K562 (cell line): ENCODE results near the gene NLRX1. TPM values are rescaled to one million over a fixed set of nuclear protein-coding genes. Genes with fewer than 3 reads are reported as not detected.

Experiments used
- ATAC-seq: fragments of 200-7000 bp; cut with Tn5 transposase; 3 replicates; pipeline ENCODE4 v1.9.1; 2020; ENCODE audit warnings: moderate library complexity
- BruUV-seq: library from RNA; stranded (reverse); fragments of 400-500 nt; replicated peaks from 2 replicates; lab custom pipeline; 2021; lab: Mats Ljungman, UMichigan
- CTCF ChIA-PET: fragments of 300-600 bp; formaldehyde crosslinking; extraction: SDS; loops from one replicate; lab custom pipeline; 2021; ENCODE audit warnings: low intra/inter-chr PET ratio; lab: Yijun Ruan, JAX
- POLR2A ChIA-PET: fragments of 300-600, 350-650 bp; sonication (Branson Sonifier 250); formaldehyde crosslinking; extraction: SDS; loops from one replicate; lab custom pipeline; 2021; ENCODE audit warnings: antibody characterized with exemption, inconsistent platforms; lab: Yijun Ruan, JAX
- DNase-seq, 4 experiments: peaks; one replicate each; pipeline versions ENCODE4 v3.0.0 to v3.0.0-alpha.2; 2011 to 2018; ENCODE audit warnings: low spot score in 3 of 4, mixed read lengths in 3 of 4; ENCODE audit errors: extremely low read depth in 1 of 4
- FAIRE-seq: peaks from 2 replicates; lab custom pipeline; 2011; peaks lifted over from hg19 to GRCh38; lab: Jason Lieb, UNC
- H2AFZ ChIP-seq: 2 replicates; pipeline ENCODE4 v1.6.0; 2011; ENCODE audit warnings: low read depth, low read length, control low read depth, inconsistent platforms
- H3K27ac ChIP-seq: fragments of 200-600 bp; 3 replicates; pipeline ENCODE4 v1.8.0; 2011; ENCODE audit warnings: low read depth, mild to moderate bottlenecking, control low read depth, inconsistent platforms, low read length, moderate library complexity, mixed read lengths; ENCODE audit errors: extremely low read depth
- H3K27me3 ChIP-seq, 2 experiments: fragments of 300-600 bp in 1 of 2; 2 replicates in 1 of 2; 3 replicates in 1 of 2; pipeline versions ENCODE4 v1.6.0 to v1.8.0; 2011; ENCODE audit warnings: inconsistent platforms in 2 of 2, low read length in 2 of 2, mild to moderate bottlenecking in 1 of 2, mixed read lengths in 1 of 2, moderate library complexity in 1 of 2; ENCODE audit not compliant: control insufficient read depth in 2 of 2, insufficient read depth in 2 of 2
- H3K36me3 ChIP-seq: fragments of 300-600 bp; 3 replicates; pipeline ENCODE4 v1.8.0; 2011; ENCODE audit warnings: mild to moderate bottlenecking, low read length, inconsistent platforms; ENCODE audit not compliant: control insufficient read depth, insufficient read depth
- H3K4me1 ChIP-seq, 2 experiments: fragments of 200-600 bp in 1 of 2; replicated peaks in 1 of 2; 2 replicates in 1 of 2; 3 replicates in 1 of 2; pipeline versions ENCODE4 v1.5.1 to v1.8.0; 2011; ENCODE audit warnings: inconsistent platforms in 2 of 2, low read length in 2 of 2, mild to moderate bottlenecking in 1 of 2, mixed read lengths in 1 of 2, moderate library complexity in 1 of 2; ENCODE audit not compliant: control insufficient read depth in 2 of 2, insufficient read depth in 2 of 2
- H3K4me2 ChIP-seq: 2 replicates; pipeline ENCODE4 v1.6.1; 2011; ENCODE audit warnings: low read length, control low read depth, inconsistent platforms, mixed read lengths; ENCODE audit not compliant: insufficient read depth
- H3K4me3 ChIP-seq: fragments of 200-600 bp; sonication (generic), shearing (Covaris generic); 2 replicates; pipeline ENCODE4 v1.5.1; 2016; ENCODE audit warnings: control low read depth, inconsistent platforms
- H3K79me2 ChIP-seq: fragments of 200-600 bp; 3 replicates; pipeline ENCODE4 v1.8.0; 2011; ENCODE audit warnings: low read length, inconsistent platforms; ENCODE audit not compliant: control insufficient read depth, insufficient read depth
- H3K9ac ChIP-seq, 2 experiments: 2 replicates each; pipeline versions ENCODE4 v1.6.0 to v1.6.1; 2011; ENCODE audit warnings: low read depth in 2 of 2, low read length in 2 of 2, control low read depth in 1 of 2, inconsistent platforms in 1 of 2, mild to moderate bottlenecking in 1 of 2, mixed read lengths in 1 of 2; ENCODE audit not compliant: insufficient read depth in 1 of 2
- H3K9me1 ChIP-seq: one replicate; pipeline ENCODE4 v1.6.0; 2011; ENCODE audit warnings: inconsistent platforms, mild to moderate bottlenecking, low read length, moderate library complexity; ENCODE audit not compliant: control insufficient read depth, insufficient read depth
- H3K9me3 ChIP-seq: replicated peaks from 2 replicates; pipeline ENCODE4 v1.5.1; 2011; ENCODE audit warnings: low read depth, low read length, inconsistent platforms; ENCODE audit not compliant: control insufficient read depth, insufficient read depth
- H4K20me1 ChIP-seq: replicated peaks from 2 replicates; pipeline ENCODE4 v1.6.1; 2011; ENCODE audit warnings: low read length, inconsistent platforms, mixed read lengths; ENCODE audit not compliant: control insufficient read depth, insufficient read depth
- BCOR ChIP-seq: fragments of 450-650 bp; IDR thresholded peaks from 2 replicates; pipeline ENCODE4 v1.6.1; 2016
- BRD4 ChIP-seq: fragments of 200-600 bp; sonication (generic); IDR thresholded peaks from 2 replicates; pipeline ENCODE4 v1.6.1; 2017; ENCODE audit warnings: inconsistent platforms
- CUX1 ChIP-seq: fragments of 200-800 bp; sonication (Bioruptor generic); IDR thresholded peaks from 2 replicates; pipeline ENCODE4 v1.6.1; 2016; ENCODE audit warnings: missing genetic modification characterization, missing compliant biosample characterization
- ETV1 ChIP-seq: fragments of 450-650 bp; conservative IDR thresholded peaks from 2 replicates; pipeline ENCODE4 v1.6.1; 2016; ENCODE audit warnings: missing genetic modification characterization, control low read depth, low read depth, missing compliant biosample characterization
- HNRNPLL ChIP-seq: fragments of 200-400 bp; formaldehyde crosslinking; IDR thresholded peaks from 2 replicates; pipeline ENCODE4 v1.6.1; 2017; ENCODE audit warnings: low read length, low read depth, mild to moderate bottlenecking; ENCODE audit not compliant: poor library complexity, severe bottlenecking
- RBM25 ChIP-seq: fragments of 200-400 bp; formaldehyde crosslinking; IDR thresholded peaks from 2 replicates; pipeline ENCODE4 v1.6.1; 2018; ENCODE audit warnings: low read length, low read depth, moderate library complexity; ENCODE audit not compliant: severe bottlenecking
- THRA ChIP-seq: fragments of 450-650 bp; IDR thresholded peaks from 2 replicates; pipeline ENCODE4 v1.6.1; 2017; ENCODE audit warnings: mild to moderate bottlenecking, moderate library complexity
- ZC3H8 ChIP-seq: fragments of 450-650 bp; IDR thresholded peaks from 2 replicates; pipeline ENCODE4 v1.6.1; 2017
- ZFP36 ChIP-seq: fragments of 150-350 bp; IDR thresholded peaks from 2 replicates; pipeline ENCODE4 v1.6.1; 2018; ENCODE audit warnings: low read length, low read depth; ENCODE audit not compliant: partially characterized antibody
- WGBS: fragments of 100-300 bp; shearing (Covaris generic); methylation state at CpG from one replicate; pipeline ENCODE4 v1.1.6; 2016; ENCODE audit warnings: low coverage, mixed read lengths; ENCODE audit not compliant: insufficient coverage; ENCODE audit errors: missing lambda C conversion rate; 5-methylcytosine and 5-hydroxymethylcytosine counted together
- in situ Hi-C: fragments of 300-500 bp; cut with MboI; formaldehyde crosslinking; loops from 4 replicates; pipeline ENCODE4 v1.15.0; 2018; ENCODE audit warnings: inconsistent platforms, mixed read lengths
- intact Hi-C: fragments of 100-400 bp; cut with micrococcal nuclease; formaldehyde crosslinking; loops from 2 replicates; pipeline ENCODE4 v1.14.2; 2022
- polyA plus RNA-seq, 8 experiments: library from polyadenylated mRNA; depleted of rRNA in 4 of 8; stranded (reverse) in 5 of 8; unstranded in 3 of 8; fragments of >200 nt; fragmentation: Nextera tagmentation in 2 of 8; fragmentation: Illumina TruSeq in 1 of 8; extraction: Ambion mirVana in 2 of 8; extraction: Trizol in 1 of 8; gene quantifications; 2 replicates each; pipeline versions ENCODE4 v1.2.1 to v1.2.3, GENCODE V29; 2011 to 2014; ENCODE audit warnings: inconsistent platforms in 1 of 8, missing spikeins in 1 of 8
- total RNA-seq, 7 experiments: library from RNA; depleted of rRNA in 6 of 7; stranded (reverse); fragments of >200 nt in 6 of 7; fragmentation: Illumina TruSeq in 2 of 7; extraction: Trizol in 2 of 7; gene quantifications; 2 replicates each; pipeline versions ENCODE4 v1.2.1 to v1.2.3, GENCODE V29; 2011 to 2021; ENCODE audit warnings: low replicate concordance in 1 of 7

The NLRX1 gene
- total and polyA plus RNA-seq, 9 of the 15 experiments (the other 6 are each of a cell fraction or from before 2014, with no cell fraction given), result 0.04 to 2.3 (median 0.69) TPM

GRCh38 chr11:119178166-119178680 is 9.7 kb downstream of the NLRX1 start:
- H3K79me2 ChIP-seq, result no peaks in the 10 kb centered on the region
- DNase-seq (no peak), ATAC-seq (no peak), FAIRE-seq (no peak)
- no peak overlapping the region for H3K27ac ChIP-seq
- no peaks in the 10 kb centered on the region for H3K9me3 ChIP-seq
- no peaks in the 10 kb centered on the region for H4K20me1 ChIP-seq
- H3K4me1 ChIP-seq, result peaks cover 24 to 41% of the 10 kb centered on the region in 2 experiments
- 26% methylated on average over 4 of the region's 4 CpGs for WGBS
- H3K4me3 ChIP-seq, result no peak overlapping the region
- ChIA-PET CTCF (no interaction called here), POLR2A (interaction anchor here (1.2 kb wide), 1 partner anchor 11 kb away, joined by 5 read pairs; no protein-coding TSS in a partner anchor)
- no peaks in the 10 kb centered on the region for H3K36me3 ChIP-seq
- in situ Hi-C loops, result no loop called here
- H2AFZ ChIP-seq, result 0 out of 2 replicates have a peak overlapping the region, but pooled peaks have one; percentile 43
- H3K27me3 ChIP-seq, result no peaks in the 10 kb centered on the region
- no peak for TF ChIP-seq HNRNPLL
- TF ChIP-seq ETV1 (tag), result 0 out of 2 replicates have a peak, but pooled peaks have one; percentile 11
- no TSS peak for BruUV-seq
- H3K4me2 ChIP-seq, result no peak overlapping the region
- H3K9ac ChIP-seq, result no peak overlapping the region
- no peaks in the 10 kb centered on the region for H3K9me1 ChIP-seq
- intact Hi-C loops, result no loop called here

GRCh38 chr11:119179342-119179741 is 10.8 kb downstream of the NLRX1 start:
- ChIA-PET CTCF (no interaction called here), POLR2A (interaction anchor here (0.6 to 0.9 kb wide), 3 partner anchors 37 to 73 kb away, joined by 3 to 4 read pairs (median 3); partner anchors contain the start of gene C2CD2L)
- ATAC-seq (no peak), DNase-seq (no peak), FAIRE-seq (no peak)
- H3K4me1 ChIP-seq, result peaks cover 23 to 34% of the 10 kb centered on the region in 2 experiments
- BruUV-seq, result no TSS peak
- no peak overlapping the region for H2AFZ ChIP-seq
- intact Hi-C loops, result no loop called here
- H3K4me3 ChIP-seq, result no peak overlapping the region
- no peak overlapping the region for H3K27ac ChIP-seq
- no peaks in the 10 kb centered on the region for H3K9me3 ChIP-seq
- H3K9me1 ChIP-seq, result no peaks in the 10 kb centered on the region
- 59% methylated on average over 6 of the region's 6 CpGs for WGBS
- H3K4me2 ChIP-seq, result no peak overlapping the region
- no peaks in the 10 kb centered on the region for H3K79me2 ChIP-seq
- no peaks in the 10 kb centered on the region for H4K20me1 ChIP-seq
- no peak overlapping the region for H3K9ac ChIP-seq
- in situ Hi-C loops, result no loop called here
- peaks cover 0 to 5% of the 10 kb centered on the region in 2 experiments; a peak in 1 of 5 replicates for H3K27me3 ChIP-seq
- no peaks in the 10 kb centered on the region for H3K36me3 ChIP-seq
- TF ChIP-seq BCOR (peak; percentile 60; the same call in 1 of the 2 replicates), CUX1 (CRISPR knock-in tag) (no peak), BRD4 (no peak), RBM25 (peak; percentile 65), THRA (no peak), ZFP36 (peak; percentile 68), ZC3H8 (no peak)
